CD4-positive, alpha-beta T cell treated with Interleukin-1 beta for 1 hour (primary cell): Measurements from ENCODE around the gene SARS1.
"Not testable (repeated sequence)": the region's sequence is repeated elsewhere in the genome, so short reads cannot be mapped to it uniquely, and the experiment has no call there.

Source experiments
- DNase-seq, 2 donors: peaks; one replicate each; pipeline ENCODE4 v3.0.0-alpha.2; 2020 to 2022

Gene SARS1

GRCh38 chr1:109193653-109194590, 19.8 kb upstream of the SARS1 start:
- peak; percentile 55 to 56 for DNase-seq

GRCh38 chr1:109197158-109198042, 16.3 kb upstream of the SARS1 start:
- DNase-seq, result no peak

- no peak for DNase-seq
Measured at GRCh38 chr1:109198043-109198695, 15.5 kb upstream of the SARS1 start.

DNA sequence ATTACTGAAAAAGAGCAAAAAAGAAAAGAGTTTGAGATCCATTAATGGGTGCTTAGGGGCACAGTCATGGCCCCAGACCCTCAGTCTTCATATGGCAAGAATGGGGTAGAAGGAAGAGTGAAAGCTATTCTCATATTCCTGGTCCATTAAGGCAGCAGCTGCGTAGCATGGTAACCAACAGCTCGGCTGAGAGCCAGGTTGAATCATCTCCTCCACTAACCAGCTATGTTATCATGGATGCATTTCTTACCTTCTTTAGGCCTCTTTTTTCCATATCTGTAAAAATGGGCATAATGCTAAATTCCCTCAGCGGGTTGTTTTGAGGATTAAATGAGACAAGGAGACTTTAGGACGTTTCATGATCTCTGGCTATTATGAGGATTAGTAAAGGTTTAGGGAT, 15.0 kb upstream of the SARS1 start:
- DNase-seq, result no peak

DNA sequence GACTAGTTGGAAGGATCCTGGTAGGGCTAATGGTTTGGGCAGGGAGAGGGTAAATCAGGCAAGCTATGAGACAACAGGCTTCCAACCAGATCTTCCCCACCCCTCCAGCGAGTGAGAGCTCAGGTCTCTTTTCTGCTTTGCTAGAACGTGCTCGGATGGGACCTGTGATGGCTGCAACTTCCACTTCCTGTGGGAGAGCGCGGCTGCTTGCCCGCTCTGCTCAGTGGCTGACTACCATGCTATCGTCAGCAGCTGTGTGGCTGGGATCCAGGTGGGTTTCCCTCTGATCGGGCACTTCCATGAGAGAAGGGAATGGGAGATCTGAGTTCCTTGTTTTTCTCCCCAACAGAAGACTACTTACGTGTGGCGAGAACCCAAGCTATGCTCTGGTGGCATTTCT, 14.0 kb upstream of the SARS1 start:
- no peak for DNase-seq

- DNase-seq, result peak in 1 of 2 donors; percentile 31
Measured at GRCh38 chr1:109201123-109201703, 12.5 kb upstream of the SARS1 start.

DNA sequence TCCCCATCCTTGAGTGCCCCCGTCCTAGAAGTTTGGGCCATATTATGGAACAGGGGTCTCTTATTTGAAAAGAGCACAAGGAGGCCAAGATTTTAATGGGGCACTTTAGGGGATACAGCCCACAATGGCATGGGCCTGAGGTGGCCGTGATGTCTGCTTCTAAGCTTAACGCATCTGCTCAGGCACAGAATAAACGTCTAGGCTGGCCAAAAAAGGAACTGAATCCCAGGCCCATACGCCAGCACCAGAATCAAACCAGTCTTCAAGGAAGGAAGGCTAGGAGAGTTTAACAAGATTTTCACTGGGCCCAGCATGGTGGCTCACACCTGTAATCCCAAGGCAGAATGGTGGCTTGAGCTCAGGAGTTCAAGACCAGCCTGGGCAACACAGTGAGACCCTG, 9.2 kb upstream of the SARS1 start:
- no peak for DNase-seq

DNA sequence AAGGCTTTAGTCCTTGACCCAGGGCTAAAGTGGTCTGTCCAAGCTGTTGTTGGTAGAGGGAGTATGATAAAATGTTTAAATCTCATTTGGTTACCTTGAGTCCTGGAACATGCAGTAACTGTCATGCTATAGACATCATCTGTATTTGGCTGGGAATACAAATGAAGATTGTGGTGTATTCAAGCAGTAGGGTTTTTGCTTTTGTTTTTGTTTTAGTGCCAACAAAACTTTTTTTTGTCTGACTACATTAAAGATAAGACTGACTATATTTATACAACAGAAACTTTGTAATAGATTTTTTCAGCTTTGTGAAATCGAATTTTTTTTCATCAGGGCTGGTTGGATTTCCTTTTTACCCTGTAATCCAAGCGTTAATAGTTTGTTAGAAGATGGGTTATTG, 7.4 kb upstream of the SARS1 start:
- DNase-seq, result no peak

DNA sequence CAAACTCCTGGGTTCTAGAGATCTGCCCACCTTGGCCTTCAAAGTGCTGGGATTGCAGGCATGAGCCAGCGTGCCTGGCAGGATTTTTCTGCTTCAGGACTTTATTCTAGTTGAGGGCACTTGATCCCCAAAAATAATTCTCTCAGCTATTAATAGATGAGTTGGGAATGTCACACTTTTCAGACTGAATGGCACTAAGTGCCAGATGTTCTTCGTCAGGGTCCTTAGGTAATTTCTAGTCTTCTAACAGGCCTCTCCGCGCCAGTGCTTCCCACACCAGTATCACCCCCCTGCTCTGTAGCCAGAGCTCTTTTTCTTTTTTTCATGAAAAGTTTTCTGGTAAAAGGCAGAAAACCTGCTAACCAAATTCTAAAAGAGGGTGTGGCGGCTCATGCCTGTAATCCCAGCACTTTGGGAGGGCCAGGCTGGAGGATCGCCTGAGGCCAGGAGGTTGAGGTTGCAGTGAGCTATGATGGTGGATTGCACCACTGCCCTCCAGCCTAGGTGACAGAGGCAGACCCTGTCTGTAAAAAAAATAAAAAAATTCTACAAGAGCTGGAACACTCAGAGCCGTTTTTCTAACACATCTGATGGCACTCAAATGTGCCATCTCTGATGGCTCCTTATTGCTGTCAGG, 6.1 kb upstream of the SARS1 start:
- DNase-seq, result no peak

GRCh38 chr1:109208394-109208793, 5.3 kb upstream of the SARS1 start:
- no peak for DNase-seq

DNA sequence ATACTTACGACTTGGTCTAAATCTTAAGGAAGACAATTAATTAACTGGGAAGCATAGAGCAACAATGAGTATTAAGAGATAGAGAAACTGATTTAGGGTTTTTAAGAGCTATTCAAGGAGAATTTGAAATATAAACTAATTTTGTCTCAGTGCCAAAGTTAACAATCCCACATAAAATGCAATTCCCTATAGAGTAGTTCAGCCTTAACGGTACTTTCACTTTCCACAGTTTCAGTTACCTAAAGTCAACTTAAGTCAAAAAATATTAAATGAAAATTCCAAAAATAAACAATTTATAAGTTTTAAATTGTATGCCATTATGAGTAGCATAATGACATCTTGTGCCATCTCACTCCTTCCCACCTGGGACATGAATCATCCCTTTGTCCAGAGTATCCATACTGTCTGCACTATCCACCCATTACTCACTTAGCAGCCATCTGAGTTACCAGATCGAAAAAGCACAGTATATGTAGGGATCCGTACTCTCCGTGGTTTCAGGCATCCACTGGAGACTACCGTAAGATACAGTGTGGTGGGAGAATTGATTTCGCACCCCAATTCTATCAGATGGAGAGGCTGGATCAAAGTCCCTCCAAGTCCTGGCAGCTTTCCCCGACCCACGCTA, 4.8 kb upstream of the SARS1 start:
- no peak for DNase-seq

DNA sequence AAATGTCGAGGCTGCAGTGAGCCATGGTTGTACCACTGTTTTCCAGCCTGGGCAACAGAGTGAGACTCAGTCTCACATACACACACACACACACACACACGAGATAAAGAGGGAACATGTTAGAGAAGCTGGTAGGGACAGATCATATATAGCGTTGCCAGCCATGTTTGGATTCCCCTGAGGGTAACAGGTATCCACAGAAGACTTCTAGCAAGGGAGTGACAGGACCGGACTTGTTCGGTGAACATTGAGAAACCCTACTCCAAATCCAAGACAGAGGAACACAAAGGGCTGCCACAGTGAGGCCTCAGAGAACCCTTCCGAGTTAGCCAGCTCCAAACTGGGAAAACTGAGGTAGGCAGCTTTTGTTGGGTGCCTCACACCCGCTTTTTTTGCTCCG, 3.7 kb upstream of the SARS1 start:
- DNase-seq, result no peak

DNA sequence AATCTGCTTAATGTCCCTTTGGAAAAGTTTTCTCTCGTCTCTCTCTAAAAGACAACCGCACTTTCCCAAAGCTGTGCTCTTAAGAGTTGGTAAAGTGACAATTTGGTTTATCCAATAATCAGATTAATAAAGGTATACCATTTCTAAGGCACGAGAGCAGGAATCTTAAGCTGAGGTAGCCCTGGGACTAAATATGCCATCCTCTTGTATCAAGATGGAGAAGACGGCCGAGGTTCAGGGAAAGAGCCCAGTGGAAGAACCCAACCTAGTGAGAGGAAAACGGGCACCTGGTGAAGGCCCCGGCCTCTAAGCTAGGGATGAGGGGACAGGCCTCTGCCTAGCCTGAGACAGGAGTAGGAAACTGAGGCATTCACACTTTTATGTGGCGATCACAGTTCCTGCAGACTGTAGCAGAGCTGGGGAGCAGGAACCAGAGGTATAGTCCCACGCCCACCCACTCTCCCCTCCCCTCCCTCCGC, 334 bp upstream of the SARS1 start:
- DNase-seq, result no peak

- DNase-seq, result peak; percentile 12 to 29
Measured at GRCh38 chr1:109214695-109215623, 1.2 kb downstream of the SARS1 start.

GRCh38 chr1:109216662-109217061, 2.9 kb downstream of the SARS1 start:
- no peak for DNase-seq

DNA sequence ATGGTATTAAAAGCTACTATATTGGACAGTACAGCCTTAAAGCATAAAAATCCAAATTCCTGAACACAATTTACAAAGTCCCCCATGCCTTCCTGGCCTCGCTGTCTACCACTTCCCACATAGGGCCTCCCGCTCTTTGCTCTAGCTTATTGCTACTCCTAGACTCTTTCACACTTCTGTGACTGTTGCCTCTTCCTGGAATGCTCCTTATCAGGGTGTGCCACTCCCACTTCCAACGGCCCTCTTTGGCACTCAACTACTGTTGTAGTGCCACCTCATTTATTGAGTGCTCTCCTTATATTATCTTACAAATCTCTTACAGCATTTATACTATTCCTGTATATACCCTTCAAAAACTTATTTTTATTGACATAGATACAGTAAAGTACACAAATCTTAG, 4.8 kb downstream of the SARS1 start:
- DNase-seq, result no peak

- not testable (repeated sequence) for DNase-seq
Measured at GRCh38 chr1:109221201-109221600, 7.5 kb downstream of the SARS1 start.

GRCh38 chr1:109225308-109225707, 11.6 kb downstream of the SARS1 start:
- no peak for DNase-seq

- DNase-seq, result no peak
Measured at GRCh38 chr1:109225711-109226445, 12.2 kb downstream of the SARS1 start.

GRCh38 chr1:109228167-109228566, 14.4 kb downstream of the SARS1 start:
- no peak for DNase-seq
